Prostate gland (tissue), 2 donors: ENCODE data around the gene VAPB.

Source experiments
- CTCF ChIP-seq, 4 experiments: fragments of 200-600 bp in 2 of 4; fragments of 450-650 bp in 2 of 4; sonication (generic) in 2 of 4; IDR thresholded peaks; 1 replicate in 3 of 4; 2 replicates in 1 of 4; pipeline ENCODE4 v1.5.1; 2016 to 2019; ENCODE audit warnings: antibody characterized with exemption in 4 of 4, mild to moderate bottlenecking in 2 of 4, moderate library complexity in 2 of 4
- POLR2A ChIP-seq: fragments of 450-650 bp; IDR thresholded peaks from one replicate; pipeline ENCODE4 v1.6.1; 2016; ENCODE audit warnings: antibody characterized with exemption, mild to moderate bottlenecking

- TF ChIP-seq CTCF (IDR thresholded peaks at IDR 0.05) (no peak), POLR2A (no peak)
Measured at GRCh38 chr20:58483470-58483869, 94.4 kb downstream of the VAPB start.
